Left ventricle myocardium inferior (tissue), 1 donor: Measurements from ENCODE around the gene BHLHE23. TPM values are rescaled to one million over a fixed set of nuclear protein-coding genes. Genes with fewer than 3 reads are reported as not detected.

Source experiments
- DNase-seq: peaks from one replicate; pipeline ENCODE4 v3.0.0-alpha.2; 2020
- H3K27ac ChIP-seq: fragments of 200-600 bp; replicated peaks from 2 replicates; pipeline ENCODE4 v1.8.0; 2021
- H3K27me3 ChIP-seq: fragments of 200-600 bp; 2 replicates; pipeline ENCODE4 v1.8.0; 2021; ENCODE audit warnings: low read depth
- H3K36me3 ChIP-seq: fragments of 200-600 bp; 2 replicates; pipeline ENCODE4 v1.8.0; 2021
- H3K4me1 ChIP-seq: fragments of 200-600 bp; 2 replicates; pipeline ENCODE4 v1.8.0; 2021
- H3K4me3 ChIP-seq: fragments of 200-600 bp; 2 replicates; pipeline ENCODE4 v1.8.0; 2021; ENCODE audit warnings: mild to moderate bottlenecking, moderate library complexity
- H3K9me3 ChIP-seq: fragments of 200-600 bp; replicated peaks from 2 replicates; pipeline ENCODE4 v1.8.0; 2021
- intact Hi-C: fragments of 100-400 bp; cut with micrococcal nuclease; formaldehyde crosslinking; loops from one replicate; pipeline ENCODE4 v1.11.0; 2022
- total RNA-seq: library from RNA; stranded (reverse); fragmentation: NEBNext Ultra II Directional; extraction: Animal tissue kit (Norgen Biotek cat#: 25700); gene quantifications from one replicate; pipeline ENCODE4 v1.2.1, GENCODE V29; 2021
- TF ChIP-seq, protein P1 (sequence below): fragments of 200-600 bp; IDR thresholded peaks from 2 replicates; pipeline ENCODE4 v1.8.0; 2021; ENCODE audit warnings: antibody characterized with exemption, mild to moderate bottlenecking, borderline replicate concordance
- donor health status: DM: no; HTN: yes; CAD: no; lungs with severe emphysema.

The BHLHE23 gene
- total RNA-seq, 1 donor from 2014 or later: not detected

DNA sequence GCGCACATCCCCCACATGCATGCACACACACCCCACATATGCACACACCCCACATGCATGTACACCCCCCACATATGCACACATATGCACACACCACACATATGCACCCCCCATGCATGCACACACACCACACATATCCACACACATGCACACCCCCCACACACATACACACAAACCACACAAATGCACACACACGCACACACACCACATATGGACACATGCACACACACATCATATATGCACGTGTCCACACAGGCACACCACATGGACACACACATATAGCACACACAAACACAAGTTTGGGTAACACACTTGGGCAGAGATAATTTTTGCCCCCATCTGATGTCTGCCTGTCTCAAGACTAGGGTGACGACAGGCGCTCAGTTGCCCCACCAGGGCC lies 8.3 kb downstream of the BHLHE23 start:
- H3K4me1 ChIP-seq: no peaks in the 10 kb centered on the region
- H3K27me3 ChIP-seq: peaks cover 97% of the 10 kb centered on the region
- no peaks in the 10 kb centered on the region for H3K36me3 ChIP-seq
- TF ChIP-seq, protein P1, sequence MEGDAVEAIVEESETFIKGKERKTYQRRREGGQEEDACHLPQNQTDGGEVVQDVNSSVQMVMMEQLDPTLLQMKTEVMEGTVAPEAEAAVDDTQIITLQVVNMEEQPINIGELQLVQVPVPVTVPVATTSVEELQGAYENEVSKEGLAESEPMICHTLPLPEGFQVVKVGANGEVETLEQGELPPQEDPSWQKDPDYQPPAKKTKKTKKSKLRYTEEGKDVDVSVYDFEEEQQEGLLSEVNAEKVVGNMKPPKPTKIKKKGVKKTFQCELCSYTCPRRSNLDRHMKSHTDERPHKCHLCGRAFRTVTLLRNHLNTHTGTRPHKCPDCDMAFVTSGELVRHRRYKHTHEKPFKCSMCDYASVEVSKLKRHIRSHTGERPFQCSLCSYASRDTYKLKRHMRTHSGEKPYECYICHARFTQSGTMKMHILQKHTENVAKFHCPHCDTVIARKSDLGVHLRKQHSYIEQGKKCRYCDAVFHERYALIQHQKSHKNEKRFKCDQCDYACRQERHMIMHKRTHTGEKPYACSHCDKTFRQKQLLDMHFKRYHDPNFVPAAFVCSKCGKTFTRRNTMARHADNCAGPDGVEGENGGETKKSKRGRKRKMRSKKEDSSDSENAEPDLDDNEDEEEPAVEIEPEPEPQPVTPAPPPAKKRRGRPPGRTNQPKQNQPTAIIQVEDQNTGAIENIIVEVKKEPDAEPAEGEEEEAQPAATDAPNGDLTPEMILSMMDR: no peak
- H3K27ac ChIP-seq: no peak overlapping the region
- no peak for DNase-seq
- H3K4me3 ChIP-seq: no peak overlapping the region
- intact Hi-C loops: no loop called here
- no peaks in the 10 kb centered on the region for H3K9me3 ChIP-seq

DNA sequence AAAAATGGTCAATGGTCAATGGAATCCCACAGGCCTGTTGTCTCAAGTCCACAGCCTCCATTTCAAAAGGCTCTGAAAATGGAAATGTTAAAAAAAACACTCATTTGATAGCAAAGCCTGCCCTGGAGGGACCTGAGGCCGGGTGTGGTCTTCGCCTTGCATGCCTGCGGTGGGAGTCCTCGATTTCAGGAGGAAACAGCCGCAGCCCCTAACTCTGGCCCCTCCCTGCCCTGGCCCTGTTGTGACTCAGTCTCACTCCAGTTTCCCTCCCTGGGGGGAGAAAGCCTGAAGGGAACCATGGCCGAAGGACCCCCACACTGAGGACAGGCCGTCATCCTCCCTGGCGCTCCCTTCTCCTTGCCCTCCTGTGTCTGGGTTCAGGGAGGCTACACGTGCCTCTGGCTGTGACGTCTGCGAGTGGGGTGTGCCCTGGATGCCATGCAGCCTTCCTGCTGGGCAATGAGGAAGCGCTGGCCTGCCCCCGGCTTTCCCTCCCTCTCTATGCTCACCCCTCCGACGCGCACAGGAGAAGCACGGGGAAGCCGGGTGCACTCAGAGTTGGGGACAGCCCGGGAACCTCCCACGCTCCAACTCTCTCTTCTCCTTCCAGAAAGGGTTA lies 9.2 kb downstream of the BHLHE23 start:
- H3K4me3 ChIP-seq: no peak overlapping the region
- H3K36me3 ChIP-seq: no peaks in the 10 kb centered on the region
- TF ChIP-seq, protein P1: no peak
- H3K27me3 ChIP-seq: peaks cover 94% of the 10 kb centered on the region
- H3K9me3 ChIP-seq: no peaks in the 10 kb centered on the region
- no peak for DNase-seq
- no peak overlapping the region for H3K27ac ChIP-seq
- H3K4me1 ChIP-seq: no peaks in the 10 kb centered on the region
- intact Hi-C loops: no loop called here

DNA sequence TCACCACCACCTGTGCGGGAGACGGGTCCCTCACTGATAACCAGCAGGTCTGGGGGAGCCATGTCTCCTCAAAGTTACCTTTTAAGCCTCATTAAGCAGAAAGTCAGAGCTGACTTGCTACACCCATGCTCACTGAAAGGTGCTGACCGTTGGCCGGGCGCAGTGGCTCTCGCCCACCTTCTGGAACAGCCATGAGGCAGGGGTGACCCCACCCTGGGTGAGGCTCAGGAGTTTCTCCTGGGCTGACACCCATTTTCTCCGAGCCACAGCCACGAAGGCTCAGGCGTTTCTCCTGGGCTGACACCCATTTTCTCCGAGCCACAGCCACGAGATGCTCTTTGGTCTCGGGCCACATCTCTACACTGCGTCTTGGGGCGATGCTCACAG lies 10.2 kb downstream of the BHLHE23 start:
- intact Hi-C loops: no loop called here
- H3K9me3 ChIP-seq: no peaks in the 10 kb centered on the region
- no peak for DNase-seq
- H3K27me3 ChIP-seq: peaks cover 94% of the 10 kb centered on the region
- no peak overlapping the region for H3K27ac ChIP-seq
- no peaks in the 10 kb centered on the region for H3K4me1 ChIP-seq
- TF ChIP-seq, protein P1: no peak
- no peak overlapping the region for H3K4me3 ChIP-seq
- no peaks in the 10 kb centered on the region for H3K36me3 ChIP-seq

DNA sequence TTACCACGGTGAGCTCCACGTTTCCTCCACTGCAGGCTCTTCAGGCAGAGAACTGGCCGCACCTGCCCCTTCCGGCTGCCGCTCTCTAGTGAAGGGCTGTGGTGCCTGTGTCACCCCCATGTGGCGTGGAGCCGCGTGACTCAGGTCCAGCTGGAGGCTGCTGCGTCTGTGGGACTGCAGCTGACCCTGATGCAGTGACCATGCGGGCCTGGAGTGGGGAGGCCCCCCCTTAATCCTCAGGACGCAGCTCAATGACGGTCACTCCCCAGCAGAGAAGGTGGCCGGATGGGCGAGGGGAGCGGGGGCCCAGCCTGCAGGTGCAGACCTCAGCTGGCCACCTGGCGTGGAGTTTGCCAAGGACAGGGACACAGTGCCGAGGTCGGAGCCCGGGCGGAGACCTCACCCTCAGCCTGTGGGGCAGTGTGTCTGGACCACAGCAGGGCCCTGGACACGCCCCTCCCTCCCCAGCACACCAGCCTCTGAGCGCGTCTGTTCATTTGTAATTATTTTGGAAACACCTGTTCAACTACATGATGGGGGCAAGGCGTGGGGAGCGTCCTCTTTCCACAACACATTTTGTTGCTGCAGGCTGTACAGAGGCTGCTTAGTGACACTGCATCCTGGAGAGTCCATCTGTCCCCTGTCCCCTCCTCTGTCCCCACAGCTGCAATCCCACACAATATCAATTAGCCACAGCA lies 10.7 kb downstream of the BHLHE23 start:
- no peak overlapping the region for H3K27ac ChIP-seq
- TF ChIP-seq, protein P1: no peak
- no peak overlapping the region for H3K4me3 ChIP-seq
- H3K27me3 ChIP-seq: peaks cover 94% of the 10 kb centered on the region
- no peak for DNase-seq
- H3K36me3 ChIP-seq: no peaks in the 10 kb centered on the region
- no peaks in the 10 kb centered on the region for H3K9me3 ChIP-seq
- intact Hi-C loops: no loop called here
- H3K4me1 ChIP-seq: no peaks in the 10 kb centered on the region

DNA sequence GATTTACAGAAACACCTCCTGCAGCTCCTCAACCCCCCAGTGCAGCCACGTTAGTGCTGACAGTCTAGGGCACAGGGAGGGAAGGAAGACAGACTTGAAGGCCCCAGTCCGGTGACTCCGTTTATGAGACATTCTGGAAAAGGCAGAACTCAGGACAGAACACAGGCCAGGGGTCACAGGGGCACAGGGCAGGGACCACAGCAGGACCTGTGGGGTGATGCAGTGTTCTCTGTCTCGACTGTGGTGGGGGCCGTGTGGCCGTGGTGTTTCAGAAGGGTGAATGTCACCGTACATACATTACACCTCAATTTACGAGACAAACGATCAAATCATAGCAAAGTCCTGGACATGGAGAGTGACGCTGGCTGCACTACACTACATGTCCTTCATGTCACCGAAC lies 11.3 kb downstream of the BHLHE23 start:
- Histone ChIP-seq H3K27ac (no peak overlapping the region), H3K9me3 (no peaks in the 10 kb centered on the region), H3K27me3 (peaks cover 94% of the 10 kb centered on the region), H3K36me3 (no peaks in the 10 kb centered on the region), H3K4me3 (no peak overlapping the region), H3K4me1 (no peaks in the 10 kb centered on the region)
- TF ChIP-seq, protein P1: no peak
- DNase-seq: no peak
- intact Hi-C loops: no loop called here
